ENCODE measurements around the gene JARID2. TPM values are rescaled to one million over a fixed set of nuclear protein-coding genes. Genes with fewer than 3 reads are reported as not detected.

Gene JARID2
- total RNA-seq, 2 experiments from 2014 or later = 25.4 to 25.5 TPM

- intact Hi-C loops (cut with micrococcal nuclease) = no loop called here
- H3K27me3 Mint-ChIP-seq = no peaks in the 10 kb centered on the region
- no peak for DNase-seq
- no peak for TF ChIP-seq CTCF (IDR thresholded peaks at IDR 0.05)
- H3K9me3 Mint-ChIP-seq = no peaks in the 10 kb centered on the region
- no peak overlapping the region for H3K4me3 Mint-ChIP-seq
- H3K27ac Mint-ChIP-seq = no peak overlapping the region
- peaks cover 34% of the 10 kb centered on the region for H3K4me1 Mint-ChIP-seq (ENCODE audit: low read depth)
- peaks cover 33% of the 10 kb centered on the region for H3K36me3 Mint-ChIP-seq (ENCODE audit: low read depth)
- ChIA-PET POLR2A (no interaction called here), CTCF (interaction anchor here (0.8 to 1.7 kb wide), 3 partner anchors 9 to 170 kb away, joined by 3 to 7 read pairs (median 3); no protein-coding TSS in a partner anchor)
- no peak for ATAC-seq
Observed at GRCh38 chr6:15473741-15474161, 227.9 kb downstream of the JARID2 start.

GRCh38 chr6:15474196-15474595, 228.3 kb downstream of the JARID2 start:
- no peak overlapping the region for H3K27ac Mint-ChIP-seq
- H3K4me1 Mint-ChIP-seq (ENCODE audit: low read depth) = peaks cover 37% of the 10 kb centered on the region
- ATAC-seq (no peak), DNase-seq (no peak)
- ChIA-PET CTCF (interaction anchor here (0.8 to 1.7 kb wide), 3 partner anchors 10 to 169 kb away, joined by 3 to 7 read pairs (median 3); no protein-coding TSS in a partner anchor), POLR2A (no interaction called here)
- intact Hi-C loops (cut with micrococcal nuclease) = no loop called here
- H3K4me3 Mint-ChIP-seq = no peak overlapping the region
- H3K9me3 Mint-ChIP-seq = no peaks in the 10 kb centered on the region
- peaks cover 34% of the 10 kb centered on the region for H3K36me3 Mint-ChIP-seq (ENCODE audit: low read depth)
- no peaks in the 10 kb centered on the region for H3K27me3 Mint-ChIP-seq
- TF ChIP-seq CTCF (IDR thresholded peaks at IDR 0.05) = no peak

DNA sequence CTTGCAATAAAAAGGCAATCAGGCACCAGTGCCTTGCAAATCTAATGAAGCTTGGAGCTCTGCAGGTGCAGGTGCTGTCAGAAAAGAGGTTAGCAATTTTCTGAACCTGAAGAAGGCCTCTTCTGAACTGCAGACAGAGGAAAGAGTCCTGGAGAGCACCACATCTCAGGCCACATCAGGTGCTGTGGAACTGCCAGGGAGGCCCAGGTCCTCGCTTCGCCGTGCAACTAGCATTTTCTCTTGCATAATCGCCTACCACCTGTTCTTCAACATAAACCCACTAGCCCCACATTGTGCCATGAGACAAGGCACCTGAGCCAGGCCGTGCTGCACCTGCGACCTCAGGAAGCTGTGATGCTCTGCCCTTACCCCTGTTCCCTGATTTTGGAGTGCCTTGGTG, 229.4 kb downstream of the JARID2 start:
- POLR2A ChIA-PET = no interaction called here
- no peaks in the 10 kb centered on the region for H3K9me3 Mint-ChIP-seq
- no peak overlapping the region for H3K4me3 Mint-ChIP-seq
- H3K4me1 Mint-ChIP-seq (ENCODE audit: low read depth) = peaks cover 42% of the 10 kb centered on the region
- H3K27ac Mint-ChIP-seq = no peak overlapping the region
- H3K27me3 Mint-ChIP-seq = no peaks in the 10 kb centered on the region
- ATAC-seq = no peak
- DNase-seq = no peak
- peaks cover 38% of the 10 kb centered on the region for H3K36me3 Mint-ChIP-seq (ENCODE audit: low read depth)
- no peak for TF ChIP-seq CTCF (IDR thresholded peaks at IDR 0.05)
- intact Hi-C loops (cut with micrococcal nuclease) = no loop called here
- CTCF ChIA-PET = interaction anchor here (0.9 to 1.6 kb wide), 2 partner anchors 11 to 19 kb away, joined by 3 to 4 read pairs; no protein-coding TSS in a partner anchor

GRCh38 chr6:15475872-15476271, 230.0 kb downstream of the JARID2 start:
- intact Hi-C loops (cut with micrococcal nuclease) = no loop called here
- Mint-ChIP-seq H3K9me3 (no peaks in the 10 kb centered on the region), H3K4me3 (no peak overlapping the region), H3K4me1 (ENCODE audit: low read depth) (peaks cover 46% of the 10 kb centered on the region), H3K27me3 (no peaks in the 10 kb centered on the region), H3K36me3 (ENCODE audit: low read depth) (peaks cover 41% of the 10 kb centered on the region), H3K27ac (no peak overlapping the region)
- no peak for TF ChIP-seq CTCF (IDR thresholded peaks at IDR 0.05)
- no peak for ATAC-seq
- no peak for DNase-seq
- CTCF ChIA-PET = interaction anchor here (0.9 to 1.7 kb wide), 3 partner anchors 12 to 129 kb away, joined by 3 to 4 read pairs (median 3); no protein-coding TSS in a partner anchor
- POLR2A ChIA-PET = no interaction called here

GRCh38 chr6:15476631-15477380, 230.9 kb downstream of the JARID2 start:
- H3K4me1 Mint-ChIP-seq (ENCODE audit: low read depth) = peaks cover 56% of the 10 kb centered on the region
- H3K9me3 Mint-ChIP-seq = no peaks in the 10 kb centered on the region
- H3K4me3 Mint-ChIP-seq = no peak overlapping the region
- H3K27ac Mint-ChIP-seq = no peak overlapping the region
- intact Hi-C loops (cut with micrococcal nuclease) = no loop called here
- peaks cover 41% of the 10 kb centered on the region for H3K36me3 Mint-ChIP-seq (ENCODE audit: low read depth)
- POLR2A ChIA-PET = no interaction called here
- H3K27me3 Mint-ChIP-seq = no peaks in the 10 kb centered on the region
- ATAC-seq = no peak
- CTCF ChIA-PET = interaction anchor here (1.6 to 1.7 kb wide), 2 partner anchors 13 to 130 kb away, joined by 3 to 4 read pairs; no protein-coding TSS in a partner anchor
- no peak for DNase-seq
- no peak for TF ChIP-seq CTCF (IDR thresholded peaks at IDR 0.05)
